Small intestine (tissue), 7 donors: ENCODE measurements around the gene FCHO1. TPM values are rescaled to one million over a fixed set of nuclear protein-coding genes. Genes with fewer than 3 reads are reported as not detected.

Source experiments
- DNase-seq, 2 donors: peaks; one replicate each; pipeline versions ENCODE4 v3.0.0 to v3.0.0-alpha.2; 2013
- FAIRE-seq: peaks from 2 replicates; lab custom pipeline; 2012; peaks lifted over from hg19 to GRCh38; lab: Jason Lieb, UNC
- H3K27ac ChIP-seq, 3 donors: one replicate each; pipeline ENCODE4 v1.5.1; 2013; ENCODE audit warnings: low read length in 2 of 3, mild to moderate bottlenecking in 2 of 3, control low read depth in 1 of 3, inconsistent platforms in 1 of 3, low read depth in 1 of 3, moderate library complexity in 1 of 3
- H3K27me3 ChIP-seq, 3 donors: one replicate each; pipeline ENCODE4 v1.6.1; 2013; ENCODE audit warnings: low read length in 3 of 3, inconsistent platforms in 1 of 3; ENCODE audit not compliant: control insufficient read depth in 3 of 3, insufficient read depth in 3 of 3
- H3K36me3 ChIP-seq, 3 donors: one replicate each; pipeline ENCODE4 v1.6.1; 2013; ENCODE audit warnings: low read length in 3 of 3, inconsistent platforms in 1 of 3, low read depth in 1 of 3, mild to moderate bottlenecking in 1 of 3, moderate library complexity in 1 of 3; ENCODE audit not compliant: control insufficient read depth in 3 of 3, insufficient read depth in 2 of 3
- H3K4me1 ChIP-seq, 3 donors: one replicate each; pipeline ENCODE4 v1.6.1; 2013; ENCODE audit warnings: low read length in 2 of 3, inconsistent platforms in 1 of 3, low read depth in 1 of 3, mild to moderate bottlenecking in 1 of 3, moderate library complexity in 1 of 3; ENCODE audit not compliant: control insufficient read depth in 3 of 3, insufficient read depth in 2 of 3
- H3K4me3 ChIP-seq, 3 donors: one replicate each; pipeline ENCODE4 v1.5.1; 2013; ENCODE audit warnings: low read length in 3 of 3, control low read depth in 1 of 3, inconsistent platforms in 1 of 3, low read depth in 1 of 3, mild to moderate bottlenecking in 1 of 3, moderate library complexity in 1 of 3
- H3K9me3 ChIP-seq, 2 donors: one replicate each; pipeline ENCODE4 v1.6.1; 2013; ENCODE audit warnings: low read depth in 1 of 2, low read length in 1 of 2; ENCODE audit not compliant: control insufficient read depth in 2 of 2, insufficient read depth in 1 of 2
- WGBS, 3 donors: extraction: QIAGEN DNeasy Blood & Tissue Kit; methylation state at CpG; one replicate each; pipeline ENCODE4 v1.1.7; 2013; 5-methylcytosine and 5-hydroxymethylcytosine counted together
- polyA plus RNA-seq, 4 donors: library from polyadenylated mRNA; stranded (reverse) in 3 of 4; unstranded in 1 of 4; fragments of 200-250 nt in 3 of 4; fragments of 120-200 nt in 1 of 4; gene quantifications; one replicate each; pipeline versions ENCODE4 v1.2.1 to v1.2.3, GENCODE V29; 2013
- donor health status: healthy with polysubstance abuse.
- donor health status: control.
- donor health status: control.
- donor health status: Bipolar disorder and iron deficiency.
- donor health status: healthy.

The FCHO1 gene
- polyA plus RNA-seq, 4 donors, result 1.4 to 3.1 (median 2.2) TPM

- Histone ChIP-seq H3K27me3 (peaks cover 0 to 2% (median 0%) of the 10 kb centered on the region in 3 donors), H3K27ac (no peak overlapping the region), H3K36me3 (peaks cover 2 to 89% (median 9%) of the 10 kb centered on the region in 3 donors), H3K4me3 (no peak overlapping the region), H3K4me1 (no peaks in the 10 kb centered on the region), H3K9me3 (peaks cover 0 to 4% of the 10 kb centered on the region in 2 donors)
- no peak for DNase-seq
- no peak for FAIRE-seq
- WGBS, 3 donors, result 72 to 82% (median 78%) methylated on average over 32 to 38 of the region's 38 CpGs
Observed at GRCh38 chr19:17807731-17808316, 56.5 kb downstream of the FCHO1 start.

DNA sequence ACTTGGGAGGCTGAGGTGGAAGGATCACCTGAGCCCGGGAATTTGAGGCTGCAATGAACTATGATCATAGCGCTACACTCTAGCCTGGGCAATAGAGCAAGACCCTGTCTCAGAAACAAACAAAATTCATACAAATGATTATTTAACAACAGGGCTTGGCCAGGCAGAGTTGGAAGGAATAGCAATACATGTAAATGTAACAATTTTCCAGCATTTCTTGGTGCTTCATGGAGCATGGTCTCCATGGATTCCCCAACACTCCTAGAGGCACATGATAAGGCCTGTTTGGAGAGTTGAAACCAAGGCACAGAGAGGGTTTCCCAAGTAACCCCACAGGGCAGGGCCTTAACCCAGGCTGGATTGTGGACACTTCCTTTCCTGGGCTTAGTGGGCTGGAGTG lies 59.8 kb downstream of the FCHO1 start:
- H3K36me3 ChIP-seq, result peaks cover 0 to 86% (median 9%) of the 10 kb centered on the region in 3 donors
- H3K27me3 ChIP-seq, result no peaks in the 10 kb centered on the region
- H3K4me3 ChIP-seq, result no peak overlapping the region
- no peaks in the 10 kb centered on the region for H3K4me1 ChIP-seq
- 93 to 98% (median 96%) methylated on average over 2 of the region's 2 CpGs for WGBS, 3 donors
- H3K27ac ChIP-seq, result no peak overlapping the region
- no peak for DNase-seq
- H3K9me3 ChIP-seq, result peaks cover 0 to 4% of the 10 kb centered on the region in 2 donors
- no peak for FAIRE-seq

DNA sequence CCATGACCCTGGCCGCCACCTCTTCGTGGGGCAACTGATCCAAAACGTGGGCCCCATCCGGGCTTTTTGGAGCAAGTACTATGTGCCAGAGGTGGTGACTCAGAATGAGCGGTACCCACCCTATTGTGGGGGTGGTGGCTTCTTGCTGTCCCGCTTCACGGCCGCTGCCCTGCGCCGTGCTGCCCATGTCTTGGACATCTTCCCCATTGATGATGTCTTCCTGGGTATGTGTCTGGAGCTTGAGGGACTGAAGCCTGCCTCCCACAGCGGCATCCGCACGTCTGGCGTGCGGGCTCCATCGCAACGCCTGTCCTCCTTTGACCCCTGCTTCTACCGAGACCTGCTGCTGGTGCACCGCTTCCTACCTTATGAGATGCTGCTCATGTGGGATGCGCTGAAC lies 60.4 kb downstream of the FCHO1 start:
- FAIRE-seq (no peak), DNase-seq (no peak)
- peaks cover 0 to 4% of the 10 kb centered on the region in 2 donors for H3K9me3 ChIP-seq
- H3K27ac ChIP-seq, result no peak overlapping the region
- no peak overlapping the region for H3K4me3 ChIP-seq
- peaks cover 0 to 82% (median 9%) of the 10 kb centered on the region in 3 donors for H3K36me3 ChIP-seq
- H3K27me3 ChIP-seq, result no peaks in the 10 kb centered on the region
- no peaks in the 10 kb centered on the region for H3K4me1 ChIP-seq
- 83 to 91% (median 91%) methylated on average over 18 to 20 of the region's 20 CpGs for WGBS, 3 donors

DNA sequence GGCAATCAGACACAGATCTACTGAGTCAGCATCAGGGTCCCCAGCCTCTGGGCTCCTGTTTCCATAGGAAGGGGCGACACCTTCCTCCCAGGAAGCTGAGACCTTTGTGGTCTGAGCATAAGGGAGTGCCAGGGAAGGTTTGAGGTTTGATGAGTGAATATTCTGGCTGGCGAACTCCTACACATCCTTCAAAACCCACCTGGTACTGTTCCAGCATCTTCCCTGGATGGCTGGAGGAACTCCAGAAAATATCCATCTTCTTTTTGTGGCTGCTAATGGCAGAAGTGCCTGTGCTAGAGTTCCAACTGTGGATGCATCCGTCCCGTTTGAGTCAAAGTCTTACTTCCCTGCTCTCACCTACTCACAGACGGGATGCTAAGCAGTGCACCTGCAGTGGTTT lies 60.8 kb downstream of the FCHO1 start:
- no peak for FAIRE-seq
- H3K4me1 ChIP-seq, result no peaks in the 10 kb centered on the region
- DNase-seq, result no peak
- H3K4me3 ChIP-seq, result no peak overlapping the region
- WGBS, 3 donors, result 76 to 83% (median 80%) methylated on average over 5 of the region's 5 CpGs
- peaks cover 0 to 82% (median 9%) of the 10 kb centered on the region in 3 donors for H3K36me3 ChIP-seq
- H3K27ac ChIP-seq, result no peak overlapping the region
- peaks cover 0 to 4% of the 10 kb centered on the region in 2 donors for H3K9me3 ChIP-seq
- no peaks in the 10 kb centered on the region for H3K27me3 ChIP-seq

DNA sequence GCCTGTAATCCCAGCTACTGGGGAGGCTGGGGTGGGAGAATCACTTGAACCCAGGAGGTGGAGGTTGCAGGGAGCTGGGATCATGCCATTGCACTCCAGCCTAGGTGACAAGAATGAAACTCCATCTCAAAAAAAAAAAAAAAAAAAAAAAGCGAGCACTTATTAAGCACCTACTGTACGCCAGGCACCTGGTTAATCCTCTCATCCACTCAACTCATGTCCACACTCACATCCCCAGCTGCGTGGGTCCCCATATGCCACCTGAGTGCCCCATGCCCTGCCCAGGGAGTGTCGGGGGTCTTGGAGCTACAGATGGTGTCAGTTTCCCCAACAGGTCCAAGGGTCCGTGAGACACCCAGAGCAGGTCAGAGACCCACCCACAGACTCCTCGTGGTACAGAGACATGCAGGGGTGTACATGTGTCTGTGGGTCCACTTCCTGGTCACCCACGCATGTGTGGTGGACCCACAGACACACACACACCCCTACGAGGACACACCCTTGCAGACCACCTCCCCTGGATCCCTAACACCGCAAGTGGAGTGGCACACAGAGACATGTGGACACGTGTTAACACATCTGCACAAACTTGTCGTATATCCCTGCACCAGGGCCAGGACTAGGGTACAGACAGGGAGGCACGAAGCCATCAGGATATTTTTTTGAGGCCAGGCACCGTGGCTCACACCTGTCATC lies 66.5 kb downstream of the FCHO1 start:
- 30 to 76% (median 46%) methylated on average over 12 to 13 of the region's 13 CpGs for WGBS, 3 donors
- H3K4me3 ChIP-seq, result no peak overlapping the region
- peaks cover 0 to 26% (median 0%) of the 10 kb centered on the region in 3 donors for H3K36me3 ChIP-seq
- H3K4me1 ChIP-seq, result no peaks in the 10 kb centered on the region
- H3K9me3 ChIP-seq, result no peaks in the 10 kb centered on the region
- DNase-seq (peak in 1 of 2 donors; percentile 32), FAIRE-seq (no peak)
- peaks cover 0 to 2% (median 0%) of the 10 kb centered on the region in 3 donors for H3K27me3 ChIP-seq
- H3K27ac ChIP-seq, result no peak overlapping the region

- no peaks in the 10 kb centered on the region for H3K9me3 ChIP-seq
- peaks cover 0 to 5% (median 0%) of the 10 kb centered on the region in 3 donors for H3K27me3 ChIP-seq
- H3K27ac ChIP-seq, result no peak within 1 kb of the TSS
- DNase-seq (no peak), FAIRE-seq (no peak)
- WGBS, 3 donors, result 55 to 70% (median 65%) methylated on average over 34 of the region's 34 CpGs
- H3K4me3 ChIP-seq, result no peak within 1 kb of the TSS
- peaks cover 0 to 4% (median 0%) of the 10 kb centered on the region in 3 donors for H3K36me3 ChIP-seq
- H3K4me1 ChIP-seq, result no peaks in the 10 kb centered on the region
Observed at GRCh38 chr19:17821190-17821589, 69.9 kb downstream of the FCHO1 start, which contains the start of gene INSL3. Gene INSL3 (minus strand): TSS chr19:17821519. CDS start chr19:17821506, 13 bp downstream.

DNA sequence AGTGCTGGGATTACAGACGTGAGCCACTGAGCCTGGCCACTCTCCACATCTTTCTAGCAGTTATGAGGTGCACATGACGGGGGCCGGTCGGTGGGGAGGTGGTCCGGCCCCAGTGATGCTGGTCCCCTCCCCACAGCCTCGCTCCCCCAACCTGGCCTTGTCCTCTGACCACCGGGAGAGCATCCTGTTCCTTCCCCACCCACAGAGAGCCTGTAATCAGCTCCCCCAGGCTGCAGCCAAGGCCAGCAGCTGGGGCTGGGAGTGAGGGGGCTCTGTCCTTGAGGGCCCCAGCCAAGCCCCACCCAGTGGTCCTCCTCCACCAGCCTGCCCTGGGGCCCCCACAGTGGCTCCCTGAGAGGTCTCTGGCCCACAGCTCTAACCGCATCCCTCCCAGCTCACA lies 73.1 kb downstream of the FCHO1 start:
- Histone ChIP-seq H3K27me3 (peaks cover 0 to 5% (median 0%) of the 10 kb centered on the region in 3 donors), H3K4me1 (no peaks in the 10 kb centered on the region), H3K36me3 (peaks cover 0 to 8% (median 0%) of the 10 kb centered on the region in 3 donors), H3K9me3 (no peaks in the 10 kb centered on the region), H3K27ac (no peak overlapping the region), H3K4me3 (no peak overlapping the region)
- FAIRE-seq, result no peak
- DNase-seq, result no peak
- 64 to 82% (median 69%) methylated on average over 8 of the region's 8 CpGs for WGBS, 3 donors

DNA sequence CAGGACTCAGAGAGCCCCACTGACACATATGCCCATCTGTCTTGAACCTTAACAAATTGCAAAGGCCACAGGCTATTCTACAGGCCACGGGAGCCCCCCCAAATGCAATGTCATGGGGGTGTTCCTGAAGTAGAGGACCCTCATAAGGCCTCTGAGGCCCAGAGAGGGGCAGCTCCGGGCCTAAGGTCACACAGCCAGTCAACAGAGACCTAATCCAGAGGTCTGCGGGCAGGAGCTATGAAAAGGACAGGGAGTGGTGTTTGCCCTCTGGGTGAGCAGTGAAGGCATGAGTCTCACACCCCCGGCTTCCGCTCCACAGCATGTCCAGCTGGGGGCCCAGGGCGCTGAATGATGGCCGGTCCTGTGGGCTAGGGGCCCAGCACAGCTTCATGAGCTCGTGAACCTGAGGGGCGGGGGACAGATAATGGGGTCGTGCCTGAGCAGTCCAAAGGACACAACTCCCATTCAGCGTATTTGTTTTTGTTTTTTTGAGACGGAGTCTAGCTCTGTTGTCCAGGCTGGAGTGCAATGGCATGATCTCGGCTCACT lies 75.3 kb downstream of the FCHO1 start:
- 73 to 83% (median 74%) methylated on average over 13 of the region's 13 CpGs for WGBS, 3 donors
- Histone ChIP-seq H3K4me1 (peaks cover 0 to 13% (median 0%) of the 10 kb centered on the region in 3 donors), H3K36me3 (peaks cover 0 to 8% (median 0%) of the 10 kb centered on the region in 3 donors), H3K9me3 (no peaks in the 10 kb centered on the region), H3K27me3 (peaks cover 0 to 7% (median 0%) of the 10 kb centered on the region in 3 donors), H3K4me3 (no peak overlapping the region), H3K27ac (no peak overlapping the region)
- no peak for DNase-seq
- FAIRE-seq, result no peak
